BLaER1 treated with 17β-estradiol and CSF1 and Interleukin-3, amounts not matched to agents 10 nM and 100 nM (cell line): ENCODE measurements around the gene STK36.
A peak's percentile ranks its signal among the peaks of the same experiment; 100 is the strongest.

ENCODE experiments used
- H3K27ac ChIP-seq, 11 experiments: shearing (Covaris generic); formaldehyde crosslinking; 2 replicates each; pipeline ENCODE4 v1.8.1; 2022
- H3K27me3 ChIP-seq, 11 experiments: shearing (Covaris generic); formaldehyde crosslinking; 2 replicates each; pipeline ENCODE4 v1.8.1; 2022
- H3K36me3 ChIP-seq, 11 experiments: shearing (Covaris generic); formaldehyde crosslinking; 2 replicates each; pipeline ENCODE4 v1.8.1; 2022
- H3K4me1 ChIP-seq, 10 experiments: shearing (Covaris generic); formaldehyde crosslinking; 2 replicates each; pipeline ENCODE4 v1.8.1; 2022
- H3K4me2 ChIP-seq, 11 experiments: shearing (Covaris generic); formaldehyde crosslinking; 2 replicates each; pipeline ENCODE4 v1.8.1; 2022
- H3K4me3 ChIP-seq, 10 experiments: shearing (Covaris generic); formaldehyde crosslinking; 2 replicates each; pipeline ENCODE4 v1.8.1; 2022
- H3K9ac ChIP-seq, 11 experiments: shearing (Covaris generic); formaldehyde crosslinking; 2 replicates each; pipeline ENCODE4 v1.8.1; 2022
- H3K9me3 ChIP-seq, 11 experiments: shearing (Covaris generic); formaldehyde crosslinking; replicated peaks in 1 of 11; 2 replicates each; pipeline ENCODE4 v1.8.1; 2022
- H4K20me1 ChIP-seq, 11 experiments: shearing (Covaris generic); formaldehyde crosslinking; 2 replicates each; pipeline ENCODE4 v1.8.1; 2022
- Cebpa-rat ChIP-seq, 11 experiments: shearing (Covaris generic); IDR thresholded peaks; 2 replicates each; pipeline ENCODE4 v1.8.1; 2022

Gene STK36

DNA sequence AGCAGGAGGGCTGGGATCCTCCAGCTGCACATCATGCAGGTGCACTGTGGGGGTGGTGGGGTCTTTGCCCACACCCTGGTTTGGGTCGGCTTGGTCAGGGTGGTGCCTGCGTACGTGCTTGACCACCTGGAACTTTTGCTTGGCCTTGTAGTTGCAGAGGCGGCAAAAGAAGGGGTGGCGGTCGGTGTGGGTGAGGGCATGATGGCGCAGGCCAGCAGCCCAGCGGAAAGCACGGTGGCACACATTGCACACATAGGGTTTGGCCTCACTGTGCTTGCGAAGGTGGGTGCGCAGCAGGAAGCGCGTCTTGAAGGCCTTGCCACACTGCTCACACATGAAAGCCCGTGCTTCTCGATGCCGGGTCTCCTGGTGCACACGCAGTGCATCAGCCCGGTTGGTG lies 33.5 kb upstream of the STK36 start:
- Histone ChIP-seq H4K20me1 (peaks cover 0 to 36% (median 24%) of the 10 kb centered on the region in 11 experiments; a peak in 13 of 22 replicates), H3K27me3 (no peaks in the 10 kb centered on the region), H3K36me3 (peaks cover 95 to 100% (median 99%) of the 10 kb centered on the region in 11 experiments), H3K4me1 (peaks cover 0 to 8% (median 3%) of the 10 kb centered on the region in 10 experiments; a peak in 9 of 20 replicates), H3K9ac (no peak overlapping the region), H3K4me2 (no peak overlapping the region), H3K27ac (no peak overlapping the region), H3K4me3 (no peak overlapping the region), H3K9me3 (no peaks in the 10 kb centered on the region)
- TF ChIP-seq Cebpa-rat (IDR thresholded peaks at IDR 0.05), result no peak

DNA sequence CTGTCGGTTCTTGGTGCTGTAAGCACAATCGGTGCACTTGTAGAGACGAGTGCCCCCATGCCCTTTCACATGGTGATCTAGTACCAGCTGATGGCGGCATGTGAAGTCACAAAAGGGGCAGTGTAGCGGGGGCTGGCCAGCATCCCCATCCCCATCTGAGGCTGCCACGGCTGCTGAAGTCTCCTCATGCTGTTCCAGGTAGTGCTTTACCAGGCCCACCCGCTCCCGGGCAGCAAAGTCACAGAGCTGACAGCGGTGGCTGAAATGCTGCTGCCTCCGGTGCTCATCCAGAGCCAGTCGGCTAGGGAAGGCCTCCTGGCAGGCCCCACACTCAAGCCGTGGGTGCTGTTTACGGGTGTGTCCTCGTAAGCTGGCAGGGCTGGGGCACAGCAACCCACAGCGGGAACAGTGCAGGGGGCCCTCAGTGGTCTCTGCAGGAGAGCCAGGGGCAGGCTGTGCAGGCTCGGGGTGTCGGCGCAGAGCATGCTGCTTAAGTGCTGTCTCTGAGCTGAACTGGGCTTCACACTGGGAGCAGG lies 29.7 kb upstream of the STK36 start:
- TF ChIP-seq Cebpa-rat (IDR thresholded peaks at IDR 0.05), result no peak
- H3K27me3 ChIP-seq, result no peaks in the 10 kb centered on the region
- H3K27ac ChIP-seq, result no peak overlapping the region
- no peak overlapping the region for H3K9ac ChIP-seq
- peaks cover 95 to 100% (median 99%) of the 10 kb centered on the region in 11 experiments for H3K36me3 ChIP-seq
- peaks cover 0 to 64% (median 36%) of the 10 kb centered on the region in 11 experiments; a peak in 15 of 22 replicates for H4K20me1 ChIP-seq
- H3K9me3 ChIP-seq, result no peaks in the 10 kb centered on the region
- no peak overlapping the region for H3K4me3 ChIP-seq
- H3K4me2 ChIP-seq, result no peak overlapping the region
- H3K4me1 ChIP-seq, result no peaks in the 10 kb centered on the region

DNA sequence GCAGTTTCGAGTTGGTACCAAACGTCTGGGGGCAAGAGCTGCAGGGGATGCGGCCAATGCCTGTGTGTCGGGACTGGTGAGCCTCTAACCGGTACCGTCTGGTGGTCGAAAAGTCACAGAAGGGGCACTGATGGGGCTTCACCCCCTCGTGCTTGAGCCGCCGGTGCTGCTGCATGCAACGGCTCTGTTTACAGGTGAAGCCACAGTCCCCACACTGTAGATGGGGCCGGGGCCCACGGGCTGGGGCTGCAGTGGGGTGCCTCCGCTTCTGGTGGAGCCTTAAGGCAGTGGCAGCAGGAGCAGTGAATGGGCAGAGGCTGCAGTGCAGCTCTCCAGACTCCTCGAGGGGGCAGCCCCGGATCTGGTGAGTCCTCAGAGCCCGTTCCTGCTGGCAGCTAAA lies 29.1 kb upstream of the STK36 start:
- Histone ChIP-seq H3K9ac (no peak overlapping the region), H3K4me3 (no peak overlapping the region), H3K27me3 (no peaks in the 10 kb centered on the region), H3K36me3 (peaks cover 95 to 100% (median 99%) of the 10 kb centered on the region in 11 experiments), H4K20me1 (peaks cover 0 to 70% (median 41%) of the 10 kb centered on the region in 11 experiments; a peak in 17 of 22 replicates), H3K27ac (no peak overlapping the region), H3K9me3 (no peaks in the 10 kb centered on the region), H3K4me1 (no peaks in the 10 kb centered on the region), H3K4me2 (no peak overlapping the region)
- no peak for TF ChIP-seq Cebpa-rat (IDR thresholded peaks at IDR 0.05)

DNA sequence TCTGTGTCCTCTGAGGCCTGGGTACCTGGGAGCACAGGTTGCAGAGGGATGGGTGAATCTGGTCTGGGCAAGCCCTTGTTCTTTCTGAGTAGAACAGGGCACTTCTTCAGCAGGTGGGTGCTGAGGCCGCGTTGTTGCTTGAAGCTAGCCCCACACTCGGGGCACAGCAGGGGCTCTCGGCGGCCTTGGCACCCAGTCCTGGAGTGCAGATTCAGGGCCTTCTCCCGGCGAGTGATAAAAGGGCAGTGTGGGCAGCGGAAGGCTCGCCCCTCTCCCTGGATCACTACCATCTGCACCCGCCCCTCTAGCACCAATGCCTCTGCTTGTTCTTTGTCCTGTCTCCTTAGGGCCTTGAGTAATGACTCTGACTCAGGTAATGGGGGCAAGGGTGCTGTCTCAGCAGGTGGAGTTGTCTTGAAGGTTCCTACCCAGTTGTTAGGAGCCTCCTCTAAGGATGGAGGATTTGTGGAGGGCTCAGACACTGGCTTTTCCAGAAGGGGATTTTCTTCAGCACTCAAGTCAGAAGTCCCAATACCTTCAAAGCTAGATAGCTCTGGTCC lies 28.1 kb upstream of the STK36 start:
- Histone ChIP-seq H4K20me1 (peaks cover 4 to 71% (median 46%) of the 10 kb centered on the region in 11 experiments; a peak in 20 of 22 replicates), H3K9ac (no peak overlapping the region), H3K36me3 (peaks cover 95 to 100% (median 99%) of the 10 kb centered on the region in 11 experiments), H3K4me2 (no peak overlapping the region), H3K4me3 (no peak overlapping the region), H3K27me3 (no peaks in the 10 kb centered on the region), H3K27ac (no peak overlapping the region), H3K4me1 (peaks cover 0 to 3% (median 0%) of the 10 kb centered on the region in 10 experiments; a peak in 1 of 20 replicates), H3K9me3 (no peaks in the 10 kb centered on the region)
- no peak for TF ChIP-seq Cebpa-rat (IDR thresholded peaks at IDR 0.05)

DNA sequence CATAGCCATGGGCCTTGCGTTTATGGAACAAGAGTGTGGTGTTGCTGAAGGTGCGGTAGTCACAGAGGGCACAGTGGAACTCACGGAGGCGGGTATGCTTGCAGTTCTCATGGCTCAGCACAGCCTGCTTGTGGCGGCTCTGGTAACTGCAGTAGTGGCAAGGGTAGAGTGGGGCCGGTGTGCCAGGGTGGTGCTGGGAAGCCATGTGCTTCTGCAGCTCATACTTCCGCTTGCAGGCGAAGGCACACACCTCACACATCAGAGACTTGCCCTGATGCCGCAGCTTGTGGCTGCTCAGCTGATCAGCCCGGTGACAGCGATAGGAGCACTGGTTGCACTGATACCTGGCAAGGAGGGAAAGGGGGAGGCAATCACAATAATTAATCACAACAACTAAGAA lies 27.2 kb upstream of the STK36 start:
- H3K9ac ChIP-seq, result no peak overlapping the region; a peak in 1 of 22 replicates
- no peaks in the 10 kb centered on the region for H3K27me3 ChIP-seq
- H3K27ac ChIP-seq, result no peak overlapping the region
- no peaks in the 10 kb centered on the region for H3K9me3 ChIP-seq
- peaks cover 4 to 80% (median 52%) of the 10 kb centered on the region in 11 experiments; a peak in 20 of 22 replicates for H4K20me1 ChIP-seq
- peaks cover 95 to 100% (median 99%) of the 10 kb centered on the region in 11 experiments for H3K36me3 ChIP-seq
- H3K4me2 ChIP-seq, result no peak overlapping the region
- no peak for TF ChIP-seq Cebpa-rat (IDR thresholded peaks at IDR 0.05)
- H3K4me3 ChIP-seq, result no peak overlapping the region
- peaks cover 0 to 3% (median 0%) of the 10 kb centered on the region in 10 experiments; a peak in 1 of 20 replicates for H3K4me1 ChIP-seq

DNA sequence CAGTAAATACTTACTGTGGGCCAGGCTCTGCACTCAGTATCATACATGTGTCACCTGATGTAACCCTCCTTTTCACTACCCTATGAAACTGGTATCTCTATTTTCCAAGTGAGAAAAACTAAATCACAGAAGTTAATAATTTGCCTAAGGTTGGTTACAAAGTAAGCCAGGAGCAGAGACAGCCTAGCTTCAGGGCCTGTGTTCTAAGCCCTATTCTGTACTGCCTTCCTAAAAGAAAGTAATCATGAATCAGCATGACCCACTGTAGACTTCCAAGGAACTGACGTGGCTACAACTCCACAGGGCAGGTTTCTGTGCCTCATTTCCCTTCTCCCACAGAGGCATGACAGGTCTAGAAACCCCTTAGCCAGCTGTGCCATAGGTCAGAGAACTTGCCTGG lies 26.8 kb upstream of the STK36 start:
- no peak overlapping the region; a peak in 1 of 22 replicates for H3K9ac ChIP-seq
- H3K27me3 ChIP-seq, result no peaks in the 10 kb centered on the region
- H3K9me3 ChIP-seq, result no peaks in the 10 kb centered on the region
- no peak overlapping the region for H3K4me3 ChIP-seq
- H3K27ac ChIP-seq, result no peak overlapping the region
- H3K36me3 ChIP-seq, result peaks cover 95 to 100% (median 99%) of the 10 kb centered on the region in 11 experiments
- peaks cover 0 to 3% (median 0%) of the 10 kb centered on the region in 10 experiments; a peak in 1 of 20 replicates for H3K4me1 ChIP-seq
- peaks cover 4 to 82% (median 52%) of the 10 kb centered on the region in 11 experiments; a peak in 20 of 22 replicates for H4K20me1 ChIP-seq
- no peak for TF ChIP-seq Cebpa-rat (IDR thresholded peaks at IDR 0.05)
- H3K4me2 ChIP-seq, result no peak overlapping the region

DNA sequence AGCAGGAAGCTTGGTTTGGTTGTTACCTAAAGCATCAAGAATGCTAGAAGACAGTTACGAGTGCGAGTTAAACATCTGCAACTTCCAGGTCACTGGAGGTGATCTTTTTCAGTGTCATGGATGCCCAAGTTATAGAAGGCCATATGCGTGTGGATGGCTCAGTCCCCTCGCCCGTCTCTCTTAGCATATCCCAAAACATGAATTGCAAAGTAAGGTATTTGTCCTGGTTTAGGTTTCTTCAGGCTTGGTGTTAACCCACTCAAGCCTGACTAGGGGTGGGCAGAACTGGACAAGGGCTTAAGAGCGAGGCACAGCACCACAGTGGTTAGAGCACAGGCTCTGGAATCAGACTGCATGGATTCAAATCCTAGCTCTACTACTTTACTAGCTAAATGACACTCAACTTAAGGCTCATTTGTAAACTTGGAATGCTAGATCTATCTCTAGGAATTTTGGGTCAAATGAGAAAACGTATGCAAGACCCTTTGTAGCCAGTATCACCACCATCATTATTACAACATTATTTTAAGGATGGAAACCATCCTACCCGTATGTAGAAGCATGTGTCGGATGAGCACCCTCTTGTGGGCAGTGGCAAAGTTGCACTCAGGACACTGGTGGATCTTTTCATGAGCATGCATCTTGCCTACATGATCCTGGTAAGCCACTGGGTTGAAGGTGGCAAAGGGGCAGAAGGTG lies 23.6 kb upstream of the STK36 start:
- Histone ChIP-seq H3K4me3 (no peak overlapping the region), H3K4me2 (no peak overlapping the region), H3K27ac (no peak overlapping the region), H3K36me3 (peaks cover 97 to 100% (median 100%) of the 10 kb centered on the region in 11 experiments), H4K20me1 (peaks cover 4 to 82% (median 47%) of the 10 kb centered on the region in 11 experiments; a peak in 20 of 22 replicates), H3K9me3 (no peaks in the 10 kb centered on the region), H3K4me1 (peaks cover 0 to 3% (median 0%) of the 10 kb centered on the region in 10 experiments; a peak in 1 of 20 replicates), H3K9ac (0 out of 22 replicates have a peak overlapping the region, but pooled peaks of 1 of the 11 experiments have one; percentile 36), H3K27me3 (no peaks in the 10 kb centered on the region)
- TF ChIP-seq Cebpa-rat (IDR thresholded peaks at IDR 0.05), result no peak

DNA sequence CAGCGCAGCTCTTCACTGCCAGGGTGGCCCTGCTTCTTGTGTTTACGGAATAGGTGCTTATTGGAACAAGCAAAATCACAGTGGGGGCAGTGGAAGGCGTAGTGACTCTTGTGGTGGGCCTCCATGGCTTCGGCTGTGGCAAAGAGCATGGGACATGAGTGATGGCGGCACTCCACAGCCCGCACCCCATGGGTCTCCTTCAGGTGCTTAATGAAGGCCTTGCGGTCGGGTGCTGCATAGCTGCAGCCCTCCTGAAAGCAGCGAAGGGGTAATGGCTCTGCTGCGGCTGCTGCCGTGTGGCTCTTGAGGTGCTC lies 23.1 kb upstream of the STK36 start:
- Histone ChIP-seq H3K27me3 (no peaks in the 10 kb centered on the region), H3K9ac (no peak overlapping the region), H4K20me1 (peaks cover 4 to 82% (median 42%) of the 10 kb centered on the region in 11 experiments; a peak in 20 of 22 replicates), H3K4me2 (no peak overlapping the region), H3K4me3 (no peak overlapping the region), H3K36me3 (peaks cover 97 to 100% (median 100%) of the 10 kb centered on the region in 11 experiments), H3K4me1 (peaks cover 0 to 6% (median 0%) of the 10 kb centered on the region in 10 experiments; a peak in 7 of 20 replicates), H3K9me3 (no peaks in the 10 kb centered on the region), H3K27ac (no peak overlapping the region)
- TF ChIP-seq Cebpa-rat (IDR thresholded peaks at IDR 0.05), result no peak

DNA sequence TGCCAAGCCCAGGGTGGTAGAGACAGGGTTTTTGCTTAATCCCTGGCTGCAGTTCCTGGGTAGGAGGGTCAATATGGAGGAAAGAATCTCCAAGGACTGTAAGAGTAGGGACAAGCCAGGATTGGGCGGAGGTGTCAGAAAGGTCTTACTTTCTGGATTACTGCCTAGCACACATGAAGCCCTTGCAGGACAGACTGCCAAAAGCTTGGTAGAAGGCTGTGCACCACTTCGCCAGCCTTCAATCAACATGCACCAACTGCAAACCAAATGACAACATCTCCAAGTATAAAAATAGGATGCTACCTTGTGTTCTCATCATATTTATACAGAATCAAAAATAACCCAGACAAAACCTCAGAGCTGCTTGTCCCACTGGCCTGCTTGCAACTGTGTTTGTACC lies 16.1 kb upstream of the STK36 start:
- peaks cover 58 to 76% (median 73%) of the 10 kb centered on the region in 11 experiments for H3K36me3 ChIP-seq
- TF ChIP-seq Cebpa-rat (IDR thresholded peaks at IDR 0.05), result no peak
- H3K27ac ChIP-seq, result no peak overlapping the region
- H3K27me3 ChIP-seq, result no peaks in the 10 kb centered on the region
- H3K9ac ChIP-seq, result peak overlapping the region in 2 of 11 experiments; percentile 8; a peak in 2 of 22 replicates
- no peaks in the 10 kb centered on the region for H3K9me3 ChIP-seq
- no peak overlapping the region for H3K4me3 ChIP-seq
- peaks cover 10 to 38% (median 21%) of the 10 kb centered on the region in 10 experiments for H3K4me1 ChIP-seq
- peaks cover 0 to 65% (median 20%) of the 10 kb centered on the region in 11 experiments; a peak in 15 of 22 replicates for H4K20me1 ChIP-seq
- H3K4me2 ChIP-seq, result no peak overlapping the region
